IMR-90 (cell line): Measurements from ENCODE around the gene TRAT1. TPM values are rescaled to one million over a fixed set of nuclear protein-coding genes. Genes with fewer than 3 reads are reported as not detected.

Experiments
- ATAC-seq: fragments of 200-7000 bp; cut with Tn5 transposase; 2 replicates; pipeline ENCODE4 v1.9.1; 2020; ENCODE audit warnings: low read depth, mild to moderate bottlenecking, moderate library complexity
- BruUV-seq: library from RNA; stranded (reverse); fragments of 400-500 nt; replicated peaks from 2 replicates; lab custom pipeline; 2021; lab: Mats Ljungman, UMichigan
- CTCF ChIA-PET: fragments of 300-600 bp; formaldehyde crosslinking; extraction: SDS; loops from one replicate; lab custom pipeline; 2021; ENCODE audit warnings: antibody characterized with exemption; lab: Yijun Ruan, JAX
- POLR2A ChIA-PET: fragments of 300-600 bp; sonication (Branson Sonifier 250); formaldehyde crosslinking; loops from one replicate; lab custom pipeline; 2022; ENCODE audit warnings: antibody characterized with exemption; ENCODE audit not compliant: unreplicated experiment; lab: Charles Lee
- DNase-seq: peaks from one replicate; pipeline ENCODE4 v3.0.0; 2013
- H2AFZ ChIP-seq: replicated peaks from 2 replicates; pipeline ENCODE3; 2013; ENCODE audit warnings: low read length, mild to moderate bottlenecking; ENCODE audit not compliant: poor library complexity
- H2AK5ac ChIP-seq: 2 replicates; pipeline ENCODE4 v1.6.1; 2013; ENCODE audit warnings: low read depth, low read length, inconsistent platforms
- H2AK9ac ChIP-seq: replicated peaks from 2 replicates; pipeline ENCODE3; 2013; ENCODE audit warnings: mild to moderate bottlenecking, low read depth, low read length, moderate library complexity; ENCODE audit not compliant: poor library complexity
- H2BK120ac ChIP-seq: 2 replicates; pipeline ENCODE4 v1.6.1; 2013; ENCODE audit warnings: low read depth, low read length, inconsistent platforms
- H2BK15ac ChIP-seq: 3 replicates; pipeline ENCODE4 v1.6.1; 2013; ENCODE audit warnings: low read depth, low read length, inconsistent platforms
- H2BK20ac ChIP-seq: 2 replicates; pipeline ENCODE4 v1.6.1; 2013; ENCODE audit warnings: low read depth, mild to moderate bottlenecking, inconsistent platforms, low read length, moderate library complexity
- H2BK5ac ChIP-seq: 2 replicates; pipeline ENCODE4 v1.6.1; 2013; ENCODE audit warnings: mild to moderate bottlenecking, low read depth, low read length, inconsistent platforms; ENCODE audit not compliant: poor library complexity, severe bottlenecking
- H3K14ac ChIP-seq: replicated peaks from 2 replicates; pipeline ENCODE4 v1.6.1; 2013; ENCODE audit warnings: low read depth, low read length, inconsistent platforms
- H3K18ac ChIP-seq: 2 replicates; pipeline ENCODE4 v1.6.1; 2013; ENCODE audit warnings: low read depth, low read length, control low read depth
- H3K23ac ChIP-seq: 2 replicates; pipeline ENCODE4 v1.6.1; 2013; ENCODE audit warnings: low read depth, low read length, inconsistent platforms
- H3K27ac ChIP-seq: 2 replicates; pipeline ENCODE4 v1.5.1; 2013; ENCODE audit warnings: mild to moderate bottlenecking, control low read depth, low read length; ENCODE audit not compliant: insufficient read depth
- H3K27me3 ChIP-seq: 2 replicates; pipeline ENCODE4 v1.6.1; 2013; ENCODE audit warnings: low read length; ENCODE audit not compliant: control insufficient read depth, insufficient read depth
- H3K36me3 ChIP-seq: 2 replicates; pipeline ENCODE4 v1.6.1; 2013; ENCODE audit warnings: low read length, mixed read lengths; ENCODE audit not compliant: control insufficient read depth, insufficient read depth
- H3K4ac ChIP-seq: 2 replicates; pipeline ENCODE4 v1.6.1; 2013; ENCODE audit warnings: low read depth, low read length, inconsistent platforms
- H3K4me1 ChIP-seq: 2 replicates; pipeline ENCODE4 v1.6.1; 2013; ENCODE audit warnings: low read length, mixed read lengths; ENCODE audit not compliant: control insufficient read depth, insufficient read depth
- H3K4me2 ChIP-seq: 2 replicates; pipeline ENCODE4 v1.6.1; 2013; ENCODE audit warnings: low read depth, mild to moderate bottlenecking, control low read depth, low read length, moderate library complexity
- H3K4me3 ChIP-seq: 2 replicates; pipeline ENCODE4 v1.5.1; 2013; ENCODE audit warnings: low read depth, mild to moderate bottlenecking, control low read depth, low read length, moderate library complexity; ENCODE audit not compliant: insufficient read depth
- H3K56ac ChIP-seq: 2 replicates; pipeline ENCODE4 v1.6.1; 2013; ENCODE audit warnings: low read length, inconsistent platforms; ENCODE audit not compliant: insufficient read depth; ENCODE audit errors: extremely low read depth
- H3K79me1 ChIP-seq, 2 experiments: 2 replicates each; pipeline ENCODE4 v1.6.1; 2013; ENCODE audit warnings: low read length in 2 of 2, inconsistent platforms in 1 of 2, low read depth in 1 of 2
- H3K9ac ChIP-seq: 2 replicates; pipeline ENCODE4 v1.6.1; 2013; ENCODE audit warnings: low read depth, low read length, control low read depth
- H3K9me1 ChIP-seq: 2 replicates; pipeline ENCODE4 v1.6.1; 2013; ENCODE audit warnings: low read length, inconsistent platforms; ENCODE audit not compliant: insufficient read depth
- H3K9me3 ChIP-seq: 2 replicates; pipeline ENCODE4 v1.6.1; 2013; ENCODE audit warnings: low read length; ENCODE audit not compliant: control insufficient read depth, insufficient read depth
- H4K20me1 ChIP-seq: 2 replicates; pipeline ENCODE4 v1.6.1; 2013; ENCODE audit warnings: low read length, inconsistent platforms; ENCODE audit not compliant: insufficient read depth
- H4K5ac ChIP-seq: 2 replicates; pipeline ENCODE4 v1.6.1; 2013; ENCODE audit warnings: mild to moderate bottlenecking, low read depth, low read length, control low read depth
- H4K8ac ChIP-seq, 2 experiments: 2 replicates each; pipeline ENCODE4 v1.6.1; 2013; ENCODE audit warnings: low read depth in 2 of 2, low read length in 2 of 2, control low read depth in 1 of 2, inconsistent platforms in 1 of 2
- H4K91ac ChIP-seq: 2 replicates; pipeline ENCODE4 v1.6.1; 2013; ENCODE audit warnings: low read depth, low read length, inconsistent platforms; ENCODE audit not compliant: insufficient read depth
- BHLHE40 ChIP-seq: fragments of 150-350 bp; IDR thresholded peaks from 2 replicates; pipeline ENCODE4 v1.6.1; 2016; ENCODE audit warnings: mild to moderate bottlenecking, low read depth, low read length
- CEBPB ChIP-seq: IDR thresholded peaks from 2 replicates; pipeline ENCODE4 v1.6.1; 2012; ENCODE audit warnings: low read depth, low read length, improper control_type of control experiment
- CHD1 ChIP-seq: IDR thresholded peaks from 2 replicates; pipeline ENCODE4 v1.6.1; 2012; ENCODE audit warnings: low read depth, low read length, improper control_type of control experiment
- CTCF ChIP-seq: conservative IDR thresholded peaks from 2 replicates; pipeline ENCODE4 v1.5.1; 2012; ENCODE audit warnings: mild to moderate bottlenecking, low read depth, low read length, improper control_type of control experiment
- ELK1 ChIP-seq: fragments of 150-350 bp; IDR thresholded peaks from 2 replicates; pipeline ENCODE4 v1.6.1; 2016; ENCODE audit warnings: low read depth, mild to moderate bottlenecking, low read length, moderate library complexity, borderline replicate concordance
- FOS ChIP-seq: fragments of 150-350 bp; IDR thresholded peaks from 2 replicates; pipeline ENCODE4 v1.6.1; 2016; ENCODE audit warnings: low read depth, low read length
- MAFK ChIP-seq: IDR thresholded peaks from 2 replicates; pipeline ENCODE4 v1.6.1; 2012; ENCODE audit warnings: low read depth, low read length, improper control_type of control experiment
- MAZ ChIP-seq: IDR thresholded peaks from 2 replicates; pipeline ENCODE4 v1.6.1; 2012; ENCODE audit warnings: low read depth, mild to moderate bottlenecking, low read length, improper control_type of control experiment, moderate library complexity, borderline replicate concordance
- MXI1 ChIP-seq: IDR thresholded peaks from 2 replicates; pipeline ENCODE4 v1.6.1; 2012; ENCODE audit warnings: low read depth, mild to moderate bottlenecking, low read length, moderate library complexity, borderline replicate concordance
- NFE2L2 ChIP-seq: fragments of 150-350 bp; IDR thresholded peaks from 2 replicates; pipeline ENCODE4 v1.6.1; 2016; ENCODE audit warnings: low read depth, mild to moderate bottlenecking, low read length
- POLR2A ChIP-seq: IDR thresholded peaks from 2 replicates; pipeline ENCODE4 v1.6.1; 2012; ENCODE audit warnings: mild to moderate bottlenecking, low read depth, low read length
- RAD21 ChIP-seq: IDR thresholded peaks from 2 replicates; pipeline ENCODE4 v1.6.1; 2012; ENCODE audit warnings: low read length, improper control_type of control experiment
- RCOR1 ChIP-seq: IDR thresholded peaks from 2 replicates; pipeline ENCODE4 v1.6.1; 2012; ENCODE audit warnings: mild to moderate bottlenecking, low read length, improper control_type of control experiment; ENCODE audit not compliant: insufficient replicate concordance
- RFX5 ChIP-seq: IDR thresholded peaks from 2 replicates; pipeline ENCODE4 v1.8.0; 2012; ENCODE audit warnings: low read depth, mild to moderate bottlenecking, low read length, moderate library complexity
- SMC3 ChIP-seq: fragments of 150-350 bp; IDR thresholded peaks from 2 replicates; pipeline ENCODE4 v1.6.1; 2016; ENCODE audit warnings: low read depth, mild to moderate bottlenecking, antibody characterized with exemption, low read length, moderate library complexity
- WGBS, 2 experiments: methylation state at CpG; one replicate each; pipeline versions ENCODE4 v1.1.5 to v1.1.7; 2013; ENCODE audit warnings: missing lambda C conversion rate in 2 of 2; ENCODE audit not compliant: insufficient read length in 1 of 2; ENCODE audit errors: extremely low coverage in 2 of 2; 5-methylcytosine and 5-hydroxymethylcytosine counted together
- dilution Hi-C: fragments of 300-500 bp; cut with HindIII; formaldehyde crosslinking; loops from one replicate; pipeline ENCODE4 v1.14.3; 2018; ENCODE audit warnings: low sequenced_read_pairs; ENCODE audit not compliant: unreplicated experiment
- in situ Hi-C: fragments of 300-500 bp; cut with MboI; formaldehyde crosslinking; loops from 3 replicates; pipeline ENCODE4 v1.14.3; 2019; ENCODE audit warnings: low sequenced_read_pairs, inconsistent platforms, mixed read lengths
- intact Hi-C: fragments of 100-400 bp; cut with micrococcal nuclease; formaldehyde crosslinking; loops from 2 replicates; pipeline ENCODE4 v1.10.0; 2022
- polyA plus RNA-seq, 3 experiments: library from polyadenylated mRNA; depleted of rRNA; stranded (reverse); fragments of >200 nt; gene quantifications; 2 replicates each; pipeline ENCODE4 v1.2.3, GENCODE V29; 2012; ENCODE audit warnings: low replicate concordance in 1 of 3
- total RNA-seq: library from RNA; depleted of rRNA; stranded (reverse); fragments of >200 nt; gene quantifications from 2 replicates; pipeline ENCODE4 v1.2.3, GENCODE V29; 2012
- TF ChIP-seq, protein P1 (sequence below): fragments of 150-350 bp; IDR thresholded peaks from 2 replicates; pipeline ENCODE4 v1.6.1; 2017; ENCODE audit warnings: mild to moderate bottlenecking, antibody characterized with exemption, low read length, low read depth

The TRAT1 gene
- total and polyA plus RNA-seq, 2 of the 4 experiments (the other 2 are of a cell fraction): not detected

DNA sequence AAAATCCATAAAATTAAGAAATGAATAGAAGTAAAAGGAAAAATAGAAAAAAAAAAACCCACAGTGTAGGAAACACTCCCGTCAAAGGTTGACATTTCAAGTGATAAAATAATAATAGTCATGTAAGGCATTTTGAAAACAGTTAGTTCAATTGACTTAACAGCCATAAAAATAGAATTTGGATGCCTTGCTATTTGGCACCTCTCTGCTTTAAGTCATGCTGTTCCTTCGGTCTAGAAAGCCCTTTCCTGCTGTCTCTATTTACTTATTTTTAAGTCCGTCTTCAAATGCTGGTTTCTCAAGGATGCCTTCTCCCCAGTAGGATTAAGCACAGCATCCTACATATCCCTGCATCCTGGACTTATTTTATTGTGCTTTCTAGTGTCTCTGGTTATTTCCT is 43.1 kb upstream of the TRAT1 start:
- H2AFZ ChIP-seq: no peak overlapping the region
- BruUV-seq: no TSS peak
- no peak overlapping the region for H3K18ac ChIP-seq
- dilution Hi-C loops (no loop called here), intact Hi-C loops (no loop called here), in situ Hi-C loops (loop anchor here (25.0 kb wide), 1 partner anchor 108 kb away; no protein-coding TSS in a partner anchor)
- H4K20me1 ChIP-seq: no peaks in the 10 kb centered on the region
- H4K5ac ChIP-seq: no peak overlapping the region
- no peak overlapping the region for H4K8ac ChIP-seq
- H3K56ac ChIP-seq: no peak overlapping the region
- H2AK9ac ChIP-seq: no peak overlapping the region
- no peaks in the 10 kb centered on the region for H3K27me3 ChIP-seq
- no peak overlapping the region for H3K27ac ChIP-seq
- TF ChIP-seq MAZ (no peak), CEBPB (no peak), MAFK (no peak), RCOR1 (no peak), SMC3 (no peak), CTCF (no peak), FOS (no peak), MXI1 (no peak), POLR2A (no peak), RFX5 (no peak), NFE2L2 (no peak), BHLHE40 (no peak), CHD1 (no peak), RAD21 (no peak), ELK1 (no peak)
- TF ChIP-seq, protein P1, sequence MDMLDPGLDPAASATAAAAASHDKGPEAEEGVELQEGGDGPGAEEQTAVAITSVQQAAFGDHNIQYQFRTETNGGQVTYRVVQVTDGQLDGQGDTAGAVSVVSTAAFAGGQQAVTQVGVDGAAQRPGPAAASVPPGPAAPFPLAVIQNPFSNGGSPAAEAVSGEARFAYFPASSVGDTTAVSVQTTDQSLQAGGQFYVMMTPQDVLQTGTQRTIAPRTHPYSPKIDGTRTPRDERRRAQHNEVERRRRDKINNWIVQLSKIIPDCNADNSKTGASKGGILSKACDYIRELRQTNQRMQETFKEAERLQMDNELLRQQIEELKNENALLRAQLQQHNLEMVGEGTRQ: no peak
- no peak overlapping the region for H3K14ac ChIP-seq
- no peak overlapping the region for H2BK120ac ChIP-seq
- H2BK5ac ChIP-seq: no peak overlapping the region
- H4K91ac ChIP-seq: no peak overlapping the region
- ChIA-PET POLR2A (no interaction called here), CTCF (no interaction called here)
- no peak overlapping the region for H2AK5ac ChIP-seq
- no peaks in the 10 kb centered on the region for H3K4me1 ChIP-seq
- no peaks in the 10 kb centered on the region for H3K9me3 ChIP-seq
- DNase-seq (no peak), ATAC-seq (no peak)
- H3K4me3 ChIP-seq: no peak overlapping the region
- no peaks in the 10 kb centered on the region for H3K79me1 ChIP-seq
- 86% methylated on average over 1 of the region's 3 CpGs; no CpG with 5 or more reads in 1 of the 2 experiments for WGBS, 2 experiments
- H3K4me2 ChIP-seq: no peak overlapping the region
- H3K36me3 ChIP-seq: no peaks in the 10 kb centered on the region
- no peak overlapping the region for H3K9ac ChIP-seq
- H3K23ac ChIP-seq: no peak overlapping the region
- no peak overlapping the region for H2BK20ac ChIP-seq
- H3K4ac ChIP-seq: no peak overlapping the region
- H2BK15ac ChIP-seq: no peak overlapping the region
- no peaks in the 10 kb centered on the region for H3K9me1 ChIP-seq
